Esophagus muscularis mucosa (tissue), 4 donors: ENCODE measurements around the gene SEC61B.

Experiments used
- CTCF ChIP-seq, 3 experiments: fragments of 200-600 bp in 2 of 3; fragments of 450-650 bp in 1 of 3; sonication (generic) in 2 of 3; IDR thresholded peaks; one replicate each; pipeline ENCODE4 v1.5.1; 2017 to 2019; ENCODE audit warnings: antibody characterized with exemption in 3 of 3, mild to moderate bottlenecking in 2 of 3, moderate library complexity in 1 of 3
- EP300 ChIP-seq: sonication (generic); formaldehyde crosslinking; IDR thresholded peaks from one replicate; pipeline ENCODE4 v1.6.1; 2017; ENCODE audit warnings: antibody characterized with exemption
- POLR2A ChIP-seq: fragments of 450-650 bp; IDR thresholded peaks from one replicate; pipeline ENCODE4 v1.6.1; 2017; ENCODE audit warnings: antibody characterized with exemption, moderate library complexity, mild to moderate bottlenecking, low read depth
- POLR2AphosphoS5 ChIP-seq, 2 donors: sonication (generic); formaldehyde crosslinking; IDR thresholded peaks; one replicate each; pipeline ENCODE4 v1.6.1; 2017; ENCODE audit warnings: antibody characterized with exemption in 2 of 2

GRCh38 chr9:99197987-99198386 lies 24.1 kb upstream of the SEC61B start:
- TF ChIP-seq EP300: no peak
- no peak for TF ChIP-seq POLR2AphosphoS5 (IDR thresholded peaks at IDR 0.05)
- TF ChIP-seq POLR2A: no peak
- TF ChIP-seq CTCF (IDR thresholded peaks at IDR 0.05): no peak
